ENCODE results near the gene FADS2. TPM values are rescaled to one million over a fixed set of nuclear protein-coding genes. Genes with fewer than 3 reads are reported as not detected.
A peak's percentile ranks its signal among the peaks of the same experiment; 100 is the strongest.

Gene FADS2
- total RNA-seq, 1 experiment from 2014 or later, result 423 TPM

DNA sequence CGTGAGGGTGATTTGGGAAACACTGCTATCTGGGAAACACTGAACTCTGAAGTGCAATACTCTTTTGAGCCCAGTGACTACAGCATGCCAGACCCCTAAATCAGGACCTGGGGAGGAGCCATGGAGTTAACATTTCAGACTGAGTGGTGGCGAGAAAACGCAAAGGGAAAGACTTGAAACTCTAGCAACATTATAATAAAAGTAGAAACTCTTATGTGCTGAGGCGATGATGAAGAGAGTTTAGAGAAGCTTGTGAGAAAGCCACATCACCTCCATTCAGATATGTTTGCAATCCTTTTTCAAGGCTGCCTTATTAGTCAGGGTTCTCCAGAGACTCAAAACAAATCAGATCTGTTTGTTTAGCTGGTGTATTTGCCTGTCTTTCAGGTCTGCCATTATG is 33.5 kb upstream of the FADS2 start (continued):
- TF ChIP-seq FOXJ3 (CRISPR knock-in tag; IDR thresholded peaks at IDR 0.05; ENCODE audit: borderline replicate concordance), result no peak
- TF ChIP-seq EMX1 (CRISPR knock-in tag; IDR thresholded peaks at IDR 0.05), result no peak
- TF ChIP-seq, protein P1, sequence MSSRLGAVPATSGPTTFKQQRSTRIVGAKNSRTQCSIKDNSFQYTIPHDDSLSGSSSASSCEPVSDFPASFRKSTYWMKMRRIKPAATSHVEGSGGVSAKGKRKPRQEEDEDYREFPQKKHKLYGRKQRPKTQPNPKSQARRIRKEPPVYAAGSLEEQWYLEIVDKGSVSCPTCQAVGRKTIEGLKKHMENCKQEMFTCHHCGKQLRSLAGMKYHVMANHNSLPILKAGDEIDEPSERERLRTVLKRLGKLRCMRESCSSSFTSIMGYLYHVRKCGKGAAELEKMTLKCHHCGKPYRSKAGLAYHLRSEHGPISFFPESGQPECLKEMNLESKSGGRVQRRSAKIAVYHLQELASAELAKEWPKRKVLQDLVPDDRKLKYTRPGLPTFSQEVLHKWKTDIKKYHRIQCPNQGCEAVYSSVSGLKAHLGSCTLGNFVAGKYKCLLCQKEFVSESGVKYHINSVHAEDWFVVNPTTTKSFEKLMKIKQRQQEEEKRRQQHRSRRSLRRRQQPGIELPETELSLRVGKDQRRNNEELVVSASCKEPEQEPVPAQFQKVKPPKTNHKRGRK (CRISPR knock-in tag; IDR thresholded peaks at IDR 0.05; ENCODE audit: borderline replicate concordance), result no peak
- TF ChIP-seq JUN (CRISPR knock-in tag; IDR thresholded peaks at IDR 0.05), result no peak

DNA sequence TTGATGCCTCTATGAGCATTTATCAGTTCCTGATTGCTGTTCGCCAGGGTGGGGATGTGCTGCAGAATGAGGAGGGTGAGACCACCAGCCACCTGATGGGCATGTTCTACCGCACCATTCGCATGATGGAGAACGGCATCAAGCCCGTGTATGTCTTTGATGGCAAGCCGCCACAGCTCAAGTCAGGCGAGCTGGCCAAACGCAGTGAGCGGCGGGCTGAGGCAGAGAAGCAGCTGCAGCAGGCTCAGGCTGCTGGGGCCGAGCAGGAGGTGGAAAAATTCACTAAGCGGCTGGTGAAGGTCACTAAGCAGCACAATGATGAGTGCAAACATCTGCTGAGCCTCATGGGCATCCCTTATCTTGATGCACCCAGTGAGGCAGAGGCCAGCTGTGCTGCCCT is 32.6 kb upstream of the FADS2 start:
- H3K9me3 Mint-ChIP-seq, result no peaks in the 10 kb centered on the region
- CTCF ChIA-PET, result interaction anchor here (3.0 to 4.0 kb wide), 2 partner anchors 34 to 287 kb away, joined by 19 to 28 read pairs; partner anchors contain the start of gene FADS2
- POLR2A ChIA-PET, result no interaction called here

More for the DNA sequence above, 32.6 kb upstream of the FADS2 start:
- no peak overlapping the region for H3K4me3 Mint-ChIP-seq
- H3K27ac Mint-ChIP-seq, result peak overlapping the region; percentile 70; the same call in 1 of the 2 replicates
- no peak for ATAC-seq
- H3K4me1 Mint-ChIP-seq, result peaks cover 21% of the 10 kb centered on the region
- no peak for DNase-seq (ENCODE audit: low spot score)
- no peaks in the 10 kb centered on the region for H3K27me3 Mint-ChIP-seq (ENCODE audit: low read depth)
- H3K36me3 Mint-ChIP-seq, result peaks cover 30% of the 10 kb centered on the region
- TF ChIP-seq ZNF138 (CRISPR knock-in tag; conservative IDR thresholded peaks at IDR 0.05) (no peak), NR3C1 (CRISPR knock-in tag; conservative IDR thresholded peaks at IDR 0.05; ENCODE audit: low read depth) (no peak), ZNF416 (CRISPR knock-in tag; IDR thresholded peaks at IDR 0.05) (no peak), FOXP1 (CRISPR knock-in tag; IDR thresholded peaks at IDR 0.05; ENCODE audit: borderline replicate concordance) (no peak), MXD4 (CRISPR knock-in tag; IDR thresholded peaks at IDR 0.05; ENCODE audit: borderline replicate concordance) (no peak), TEAD1 (CRISPR knock-in tag; IDR thresholded peaks at IDR 0.05) (no peak), HMGA2 (CRISPR knock-in tag; IDR thresholded peaks at IDR 0.05) (no peak), TEAD4 (CRISPR knock-in tag; IDR thresholded peaks at IDR 0.05) (no peak), ZNF396 (CRISPR knock-in tag; IDR thresholded peaks at IDR 0.05; ENCODE audit: borderline replicate concordance) (no peak), CREM (CRISPR knock-in tag; IDR thresholded peaks at IDR 0.05) (no peak), E2F1 (CRISPR knock-in tag; IDR thresholded peaks at IDR 0.05) (no peak), ZSCAN18 (CRISPR knock-in tag; IDR thresholded peaks at IDR 0.05) (no peak)
- TF ChIP-seq, protein P2, sequence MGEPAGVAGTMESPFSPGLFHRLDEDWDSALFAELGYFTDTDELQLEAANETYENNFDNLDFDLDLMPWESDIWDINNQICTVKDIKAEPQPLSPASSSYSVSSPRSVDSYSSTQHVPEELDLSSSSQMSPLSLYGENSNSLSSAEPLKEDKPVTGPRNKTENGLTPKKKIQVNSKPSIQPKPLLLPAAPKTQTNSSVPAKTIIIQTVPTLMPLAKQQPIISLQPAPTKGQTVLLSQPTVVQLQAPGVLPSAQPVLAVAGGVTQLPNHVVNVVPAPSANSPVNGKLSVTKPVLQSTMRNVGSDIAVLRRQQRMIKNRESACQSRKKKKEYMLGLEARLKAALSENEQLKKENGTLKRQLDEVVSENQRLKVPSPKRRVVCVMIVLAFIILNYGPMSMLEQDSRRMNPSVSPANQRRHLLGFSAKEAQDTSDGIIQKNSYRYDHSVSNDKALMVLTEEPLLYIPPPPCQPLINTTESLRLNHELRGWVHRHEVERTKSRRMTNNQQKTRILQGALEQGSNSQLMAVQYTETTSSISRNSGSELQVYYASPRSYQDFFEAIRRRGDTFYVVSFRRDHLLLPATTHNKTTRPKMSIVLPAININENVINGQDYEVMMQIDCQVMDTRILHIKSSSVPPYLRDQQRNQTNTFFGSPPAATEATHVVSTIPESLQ (CRISPR knock-in tag; IDR thresholded peaks at IDR 0.05), result no peak
- TF ChIP-seq, protein P3, sequence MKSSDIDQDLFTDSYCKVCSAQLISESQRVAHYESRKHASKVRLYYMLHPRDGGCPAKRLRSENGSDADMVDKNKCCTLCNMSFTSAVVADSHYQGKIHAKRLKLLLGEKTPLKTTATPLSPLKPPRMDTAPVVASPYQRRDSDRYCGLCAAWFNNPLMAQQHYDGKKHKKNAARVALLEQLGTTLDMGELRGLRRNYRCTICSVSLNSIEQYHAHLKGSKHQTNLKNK (CRISPR knock-in tag; IDR thresholded peaks at IDR 0.05), result no peak
- TF ChIP-seq, protein P4, sequence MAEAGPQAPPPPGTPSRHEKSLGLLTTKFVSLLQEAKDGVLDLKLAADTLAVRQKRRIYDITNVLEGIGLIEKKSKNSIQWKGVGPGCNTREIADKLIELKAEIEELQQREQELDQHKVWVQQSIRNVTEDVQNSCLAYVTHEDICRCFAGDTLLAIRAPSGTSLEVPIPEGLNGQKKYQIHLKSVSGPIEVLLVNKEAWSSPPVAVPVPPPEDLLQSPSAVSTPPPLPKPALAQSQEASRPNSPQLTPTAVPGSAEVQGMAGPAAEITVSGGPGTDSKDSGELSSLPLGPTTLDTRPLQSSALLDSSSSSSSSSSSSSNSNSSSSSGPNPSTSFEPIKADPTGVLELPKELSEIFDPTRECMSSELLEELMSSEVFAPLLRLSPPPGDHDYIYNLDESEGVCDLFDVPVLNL (CRISPR knock-in tag; IDR thresholded peaks at IDR 0.05; ENCODE audit: borderline replicate concordance, low read depth), result no peak
- TF ChIP-seq, protein P5, sequence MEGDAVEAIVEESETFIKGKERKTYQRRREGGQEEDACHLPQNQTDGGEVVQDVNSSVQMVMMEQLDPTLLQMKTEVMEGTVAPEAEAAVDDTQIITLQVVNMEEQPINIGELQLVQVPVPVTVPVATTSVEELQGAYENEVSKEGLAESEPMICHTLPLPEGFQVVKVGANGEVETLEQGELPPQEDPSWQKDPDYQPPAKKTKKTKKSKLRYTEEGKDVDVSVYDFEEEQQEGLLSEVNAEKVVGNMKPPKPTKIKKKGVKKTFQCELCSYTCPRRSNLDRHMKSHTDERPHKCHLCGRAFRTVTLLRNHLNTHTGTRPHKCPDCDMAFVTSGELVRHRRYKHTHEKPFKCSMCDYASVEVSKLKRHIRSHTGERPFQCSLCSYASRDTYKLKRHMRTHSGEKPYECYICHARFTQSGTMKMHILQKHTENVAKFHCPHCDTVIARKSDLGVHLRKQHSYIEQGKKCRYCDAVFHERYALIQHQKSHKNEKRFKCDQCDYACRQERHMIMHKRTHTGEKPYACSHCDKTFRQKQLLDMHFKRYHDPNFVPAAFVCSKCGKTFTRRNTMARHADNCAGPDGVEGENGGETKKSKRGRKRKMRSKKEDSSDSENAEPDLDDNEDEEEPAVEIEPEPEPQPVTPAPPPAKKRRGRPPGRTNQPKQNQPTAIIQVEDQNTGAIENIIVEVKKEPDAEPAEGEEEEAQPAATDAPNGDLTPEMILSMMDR (IDR thresholded peaks at IDR 0.05), result no peak

All from WTC11 (cell line).